Renal cortical epithelial cell (primary cell): ENCODE results near the gene OR13D1. TPM values are rescaled to one million over a fixed set of nuclear protein-coding genes. Genes with fewer than 3 reads are reported as not detected.
"Not testable (repeated sequence)": the region's sequence is repeated elsewhere in the genome, so short reads cannot be mapped to it uniquely, and the experiment has no call there.

ENCODE experiments used
- DNase-seq: peaks from one replicate; pipeline ENCODE4 v3.0.0-alpha.2; 2011; ENCODE audit warnings: low read depth
- total RNA-seq: library from RNA; depleted of rRNA; stranded (reverse); fragments of >200 nt; gene quantifications from 2 replicates; pipeline ENCODE4 v1.2.3, GENCODE V29; 2014

The OR13D1 gene, protein sequence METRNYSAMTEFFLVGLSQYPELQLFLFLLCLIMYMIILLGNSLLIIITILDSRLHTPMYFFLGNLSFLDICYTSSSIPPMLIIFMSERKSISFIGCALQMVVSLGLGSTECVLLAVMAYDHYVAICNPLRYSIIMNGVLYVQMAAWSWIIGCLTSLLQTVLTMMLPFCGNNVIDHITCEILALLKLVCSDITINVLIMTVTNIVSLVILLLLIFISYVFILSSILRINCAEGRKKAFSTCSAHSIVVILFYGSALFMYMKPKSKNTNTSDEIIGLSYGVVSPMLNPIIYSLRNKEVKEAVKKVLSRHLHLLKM
- not detected in 2 replicates for total RNA-seq

DNA sequence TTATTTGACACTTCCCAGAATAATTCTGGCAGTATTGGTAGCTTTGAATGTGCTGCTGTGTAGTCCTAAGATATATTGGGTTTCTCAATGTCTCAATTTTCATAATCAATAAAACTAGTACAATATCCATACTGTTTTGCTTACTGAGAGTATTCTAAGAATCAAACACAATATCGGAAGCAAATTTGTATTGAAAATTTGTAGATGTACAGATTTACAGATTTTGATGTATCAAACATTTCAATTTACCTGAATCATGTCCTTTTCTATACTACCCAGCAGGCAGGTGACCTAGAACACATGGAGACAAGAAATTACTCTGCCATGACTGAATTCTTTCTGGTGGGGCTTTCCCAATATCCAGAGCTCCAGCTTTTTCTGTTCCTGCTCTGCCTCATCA is at the start of gene OR13D1:
Gene OR13D1, plus strand, starts transcription at position 301 of the 400 bp plus-strand sequence. Its CDS starts 0 bp downstream, at position 301.
- DNase-seq, result no peak

DNA sequence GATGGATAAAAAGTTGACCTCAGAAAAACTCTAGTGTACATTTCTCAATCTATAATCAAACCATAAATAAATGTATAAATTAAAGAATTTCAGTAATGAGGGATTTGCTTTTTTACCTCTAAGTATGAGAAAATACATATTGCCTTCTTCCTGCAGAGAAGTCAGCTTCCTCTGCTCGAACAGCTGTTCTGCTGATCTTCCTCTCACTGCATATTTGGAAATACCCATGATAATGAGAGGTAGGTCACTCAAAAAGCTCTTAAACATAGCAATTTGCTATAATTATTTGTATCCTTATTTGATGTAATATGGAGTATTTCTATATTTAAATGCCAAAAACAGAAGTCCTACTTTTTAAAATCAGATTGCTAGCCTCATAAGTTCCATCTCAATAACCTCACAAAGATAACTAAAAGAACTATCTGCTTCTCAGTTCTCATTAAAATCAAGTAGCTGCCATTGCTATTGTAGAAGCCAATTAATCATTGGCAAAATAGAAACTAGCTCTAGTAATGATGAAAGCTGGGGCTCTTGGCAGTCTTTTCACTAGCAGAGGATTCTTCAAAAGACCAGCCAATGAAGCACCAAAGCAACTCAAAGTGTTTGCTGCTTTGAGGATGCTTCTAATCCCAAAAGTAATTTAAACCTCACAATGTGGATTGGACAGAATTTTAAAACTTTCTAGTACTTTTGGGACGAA is 35.7 kb upstream of the OR13D1 start:
- DNase-seq, result no peak

DNA sequence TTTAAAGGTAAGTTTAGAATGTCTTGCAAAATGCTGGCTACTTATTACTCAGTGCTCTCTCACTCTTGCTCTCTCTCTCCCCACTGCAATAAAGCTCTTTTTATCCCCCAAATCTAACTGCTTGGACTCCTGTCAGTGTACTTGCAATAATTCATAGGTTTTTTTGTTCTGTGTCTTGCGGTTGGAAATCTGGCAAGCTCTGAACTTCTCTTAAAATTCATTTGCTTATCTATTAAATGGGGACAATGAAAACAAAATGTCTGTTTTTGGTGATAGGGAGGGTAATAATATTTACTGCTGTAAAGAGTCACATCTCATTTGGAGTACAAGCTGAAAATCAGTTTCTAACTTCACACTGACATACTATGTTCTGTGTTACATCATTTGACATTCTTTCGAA is 18.7 kb upstream of the OR13D1 start:
- DNase-seq, result no peak

DNA sequence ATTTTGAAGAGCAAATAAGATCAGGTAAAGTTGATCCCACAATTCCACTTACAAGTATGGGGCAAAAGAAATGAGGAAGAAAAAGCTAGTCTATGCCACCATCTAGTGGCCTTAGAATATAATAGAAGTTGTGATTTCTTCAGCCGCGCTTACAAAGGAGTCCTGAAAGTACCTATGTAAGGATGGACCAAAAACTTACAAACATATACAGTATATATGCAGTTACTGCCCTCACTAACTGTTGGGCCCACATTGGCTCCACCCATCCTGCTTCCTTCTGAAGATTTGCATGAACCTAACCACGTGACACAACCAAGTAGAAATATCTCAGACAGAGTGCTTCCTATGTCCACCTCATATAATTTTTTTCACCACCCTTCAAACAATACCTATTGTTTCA is 11.7 kb upstream of the OR13D1 start:
- DNase-seq, result peak; percentile 59

DNA sequence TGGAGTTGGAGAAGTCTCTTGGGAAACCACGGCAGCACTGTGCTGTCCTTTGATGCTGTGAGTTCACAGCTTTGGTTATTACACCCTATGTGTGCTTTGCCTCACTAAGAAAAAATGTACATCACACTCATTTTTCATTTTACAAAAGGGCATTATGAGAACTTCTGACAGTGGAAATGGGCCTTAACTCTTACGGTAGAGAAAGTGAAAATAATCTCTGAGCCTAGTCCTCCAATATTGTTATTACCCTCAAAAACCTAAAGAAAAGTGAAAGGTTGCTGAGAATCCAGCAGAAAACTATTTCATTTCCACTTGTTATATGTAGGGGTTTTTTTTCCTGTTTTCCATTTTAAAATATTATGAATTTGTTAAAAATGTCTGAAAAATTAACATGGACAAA is 8.2 kb upstream of the OR13D1 start:
- DNase-seq, result no peak

DNA sequence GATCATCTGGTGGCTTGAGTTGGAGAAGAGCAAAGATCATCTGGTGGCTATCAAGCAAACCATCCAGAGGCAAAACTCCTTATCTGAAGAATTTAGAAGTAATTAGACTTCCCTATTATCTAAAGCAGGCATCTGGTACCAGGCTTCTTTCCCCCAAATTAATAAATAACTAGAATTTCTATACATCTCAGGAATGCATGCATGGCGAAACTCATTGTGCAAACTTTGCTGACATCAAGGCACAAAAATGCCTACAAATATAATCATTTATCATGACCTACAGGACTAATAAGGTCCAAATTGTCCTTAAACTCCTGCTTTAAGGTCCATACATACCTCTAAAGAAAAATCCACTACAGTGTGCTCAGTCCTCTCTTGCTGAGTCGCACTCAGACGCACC is 6.0 kb downstream of the OR13D1 start:
- DNase-seq, result no peak

DNA sequence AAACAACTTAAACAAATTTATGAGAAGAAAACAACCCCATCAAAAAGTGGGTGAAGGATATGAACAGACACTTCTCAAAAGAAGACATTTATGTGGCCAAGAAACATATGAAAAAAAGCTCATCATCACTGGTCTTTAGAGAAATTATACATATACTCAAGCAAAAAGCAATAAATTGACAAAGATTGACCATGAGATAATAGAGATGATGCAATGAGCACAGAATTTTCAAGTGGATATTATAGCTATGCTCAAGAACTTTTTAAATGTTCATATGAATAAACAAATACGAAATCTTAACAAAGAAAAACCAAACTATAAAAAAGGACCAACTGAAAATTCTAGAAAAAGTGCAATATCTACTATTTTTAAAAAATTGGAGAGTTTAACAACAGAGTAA is 14.4 kb downstream of the OR13D1 start:
- DNase-seq, result not testable (repeated sequence)

DNA sequence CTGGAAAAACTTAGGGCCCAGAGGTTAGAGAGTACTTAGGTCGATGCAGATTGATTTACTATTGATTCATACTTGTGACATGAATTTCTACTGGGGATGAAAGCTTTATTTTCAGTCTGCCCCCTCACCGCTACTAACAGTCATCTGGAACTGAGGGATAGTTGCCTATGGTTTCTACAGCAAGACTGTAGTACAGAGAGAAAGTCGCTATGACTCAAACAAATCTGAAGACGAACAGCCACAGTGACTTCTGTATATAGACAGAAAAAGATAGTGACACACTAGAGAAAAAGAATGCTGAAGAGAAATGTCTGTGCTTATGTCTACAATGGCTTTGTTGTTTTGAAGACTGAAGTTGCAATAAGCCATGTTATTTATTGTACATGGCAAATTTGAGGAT is 17.3 kb downstream of the OR13D1 start:
- DNase-seq, result no peak

DNA sequence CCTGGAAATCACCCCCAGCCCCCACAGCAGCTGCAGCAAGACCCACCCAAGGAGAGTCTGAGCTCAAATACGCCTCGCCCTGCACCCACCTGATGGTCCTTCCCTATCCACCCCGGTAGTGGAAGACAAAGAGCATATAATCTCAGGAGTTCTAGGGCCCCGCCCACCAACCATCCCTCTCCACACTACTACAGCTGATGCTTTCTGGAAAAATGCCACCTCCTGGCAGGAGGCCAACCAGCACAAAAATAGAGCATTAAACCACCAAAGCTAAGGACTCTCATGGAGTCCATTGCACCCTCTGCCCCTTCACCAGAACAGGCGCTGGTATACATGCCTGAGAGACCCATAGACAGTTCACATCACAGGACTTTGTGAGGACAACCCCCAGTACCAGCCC is 30.7 kb downstream of the OR13D1 start:
- no peak for DNase-seq

DNA sequence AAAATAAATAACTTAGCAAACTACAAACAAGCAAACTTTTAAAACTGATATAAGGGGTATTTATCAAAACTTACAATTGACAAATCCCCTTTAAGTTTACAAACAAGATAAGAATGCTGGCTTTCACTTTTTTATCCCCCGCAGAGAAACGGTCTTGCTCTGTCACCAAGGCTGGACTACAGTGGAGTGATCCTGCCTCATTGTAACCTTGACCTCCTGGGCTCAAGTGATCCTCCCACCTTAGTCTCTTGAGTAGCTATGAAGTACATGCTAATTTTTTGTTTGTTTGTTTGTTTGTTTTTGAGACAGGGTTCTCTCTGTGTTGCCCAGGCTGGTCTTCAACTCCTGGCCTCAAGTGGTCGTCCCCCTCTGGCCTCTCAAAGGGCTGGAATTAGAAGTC is 44.1 kb downstream of the OR13D1 start:
- no peak for DNase-seq

DNA sequence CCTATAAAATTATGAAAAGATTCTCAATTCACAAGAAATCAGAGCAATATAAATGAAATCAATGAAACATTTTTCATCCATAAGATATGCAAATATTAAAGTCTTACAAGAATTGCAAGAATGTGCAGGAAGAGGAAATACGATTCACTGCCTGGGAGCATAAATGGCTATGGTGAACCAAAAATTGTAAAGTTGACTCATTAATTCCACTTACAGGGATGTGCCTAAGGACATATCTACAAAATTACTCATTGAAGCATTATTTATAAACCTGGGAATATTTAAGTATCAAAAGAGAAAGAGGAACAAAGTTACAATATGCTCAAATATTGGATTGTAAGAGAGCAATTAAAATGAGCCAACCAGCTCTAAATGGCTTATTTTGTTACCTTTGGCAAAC is 46.3 kb downstream of the OR13D1 start:
- DNase-seq, result peak; percentile 49

DNA sequence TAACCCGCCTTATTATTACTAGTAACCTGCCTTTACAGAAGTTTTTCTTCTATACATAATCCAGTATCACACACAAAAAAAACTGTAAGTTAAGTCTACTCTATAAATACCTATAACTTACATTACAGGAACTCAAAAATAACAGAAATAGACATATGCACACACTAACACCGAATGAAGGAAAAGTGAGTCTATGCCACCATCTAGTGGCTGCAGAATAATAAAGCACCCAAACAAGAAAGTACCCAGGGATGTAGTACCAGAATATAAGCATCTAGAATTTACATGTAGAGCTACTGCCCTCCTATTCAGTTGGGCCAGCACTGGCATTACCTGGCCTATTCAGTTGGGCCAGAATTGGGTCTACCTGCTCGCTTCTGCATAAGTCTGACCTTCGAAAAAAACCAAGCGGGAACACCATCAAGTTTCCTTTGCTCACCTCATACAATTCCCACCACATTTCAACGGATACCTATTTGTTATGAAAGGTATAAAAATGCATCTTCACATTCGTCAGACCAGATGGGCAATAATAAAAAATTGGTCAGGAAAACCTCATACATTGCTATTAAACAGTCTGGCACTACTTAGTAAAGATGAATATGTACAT is 49.2 kb downstream of the OR13D1 start:
- peak; percentile 69 for DNase-seq

Other genes starting within 250 kb of the OR13D1 start
- not detected in 2 replicates for gene OR13F1, start 190.3 kb upstream of the OR13D1 start, total RNA-seq
- not detected in 2 replicates for gene OR13C4, start 167.3 kb upstream of the OR13D1 start, total RNA-seq
- gene OR13C3, start 157.7 kb upstream of the OR13D1 start, total RNA-seq, result 0.30 TPM in 1 of 2 replicates, not detected in the other
- not detected in 2 replicates for gene OR13C8, start 125.3 kb upstream of the OR13D1 start, total RNA-seq
- gene OR13C5, start 95.1 kb upstream of the OR13D1 start, total RNA-seq, result 0.15 TPM in 1 of 2 replicates, not detected in the other
- gene OR13C2, start 88.9 kb upstream of the OR13D1 start, total RNA-seq, result 0.30 TPM in 1 of 2 replicates, not detected in the other
- gene OR13C9, start 76.3 kb upstream of the OR13D1 start, total RNA-seq, result 0.10 TPM in 1 of 2 replicates, not detected in the other
- gene NIPSNAP3A, start 53.2 kb downstream of the OR13D1 start, total RNA-seq, result 48.7 and 69.3 TPM in 2 replicates
- gene NIPSNAP3B, start 69.6 kb downstream of the OR13D1 start, total RNA-seq, result 0.35 and 1.3 TPM in 2 replicates
- 25.7 and 48.2 TPM in 2 replicates for gene ABCA1, start 233.6 kb downstream of the OR13D1 start, total RNA-seq